K562 (cell line): ENCODE measurements around the gene PRKACG. TPM values are rescaled to one million over a fixed set of nuclear protein-coding genes. Genes with fewer than 3 reads are reported as not detected.

Experiments
- polyA plus RNA-seq, 8 experiments: library from polyadenylated mRNA; depleted of rRNA in 4 of 8; stranded (reverse) in 5 of 8; unstranded in 3 of 8; fragments of >200 nt; fragmentation: Nextera tagmentation in 2 of 8; fragmentation: Illumina TruSeq in 1 of 8; extraction: Ambion mirVana in 2 of 8; extraction: Trizol in 1 of 8; gene quantifications; 2 replicates each; pipeline versions ENCODE4 v1.2.1 to v1.2.3, GENCODE V29; 2011 to 2014; ENCODE audit warnings: inconsistent platforms in 1 of 8, missing spikeins in 1 of 8
- total RNA-seq, 7 experiments: library from RNA; depleted of rRNA in 6 of 7; stranded (reverse); fragments of >200 nt in 6 of 7; fragmentation: Illumina TruSeq in 2 of 7; extraction: Trizol in 2 of 7; gene quantifications; 2 replicates each; pipeline versions ENCODE4 v1.2.1 to v1.2.3, GENCODE V29; 2011 to 2021; ENCODE audit warnings: low replicate concordance in 1 of 7

PRKACG gene
- total and polyA plus RNA-seq, 9 of the 15 experiments (the other 6 are each of a cell fraction or from before 2014, with no cell fraction given), result not detected

Other genes with a start within 250 kb of the PRKACG start
- gene FXN, start 21.6 kb upstream of the PRKACG start, total RNA-seq (2014; rRNA removed), result 7.6 and 17.3 TPM in 2 replicates
- 30.3 and 31.7 TPM in 2 replicates for gene FXN, start 21.6 kb upstream of the PRKACG start, total RNA-seq (2014; rRNA removed; fragmentation: Illumina TruSeq; extraction: Trizol)
- gene FXN, start 21.6 kb upstream of the PRKACG start, total RNA-seq (2015; rRNA removed; fragmentation: Illumina TruSeq; extraction: Trizol), result 22.0 and 25.3 TPM in 2 replicates
- gene FXN, start 21.6 kb upstream of the PRKACG start, total RNA-seq (2021), result 39.5 and 41.1 TPM in 2 replicates
- 16.3 and 34.0 TPM in 2 replicates for gene FXN, start 21.6 kb upstream of the PRKACG start, polyA plus RNA-seq (2011; rRNA removed)
- 44.5 and 51.5 TPM in 2 replicates for gene FXN, start 21.6 kb upstream of the PRKACG start, polyA plus RNA-seq (2014; fragmentation: Illumina TruSeq; extraction: Trizol)
- 10 to 100 TPM; 12.4 to 21.8 TPM for gene FXN, start 21.6 kb upstream of the PRKACG start, polyA plus RNA-seq (2014; fragmentation: Nextera tagmentation; extraction: Ambion mirVana)
- gene FXN, start 21.6 kb upstream of the PRKACG start, polyA plus RNA-seq (2014; rRNA removed), result 29.3 and 30.3 TPM in 2 replicates
- gene TJP2, start 160.2 kb upstream of the PRKACG start, total RNA-seq (2014; rRNA removed), result 14.9 and 18.5 TPM in 2 replicates
- gene TJP2, start 160.2 kb upstream of the PRKACG start, total RNA-seq (2014; rRNA removed; fragmentation: Illumina TruSeq; extraction: Trizol), result 16.8 and 17.4 TPM in 2 replicates
- gene TJP2, start 160.2 kb upstream of the PRKACG start, total RNA-seq (2015; rRNA removed; fragmentation: Illumina TruSeq; extraction: Trizol), result 13.3 and 14.0 TPM in 2 replicates
- 17.7 and 19.4 TPM in 2 replicates for gene TJP2, start 160.2 kb upstream of the PRKACG start, total RNA-seq (2021)
- 24.1 TPM in 2 replicates for gene TJP2, start 160.2 kb upstream of the PRKACG start, polyA plus RNA-seq (2011; rRNA removed)
- 13.1 and 17.2 TPM in 2 replicates for gene TJP2, start 160.2 kb upstream of the PRKACG start, polyA plus RNA-seq (2014; fragmentation: Illumina TruSeq; extraction: Trizol)
- 1 to 10 TPM; 4.0 to 4.5 TPM for gene TJP2, start 160.2 kb upstream of the PRKACG start, polyA plus RNA-seq (2014; fragmentation: Nextera tagmentation; extraction: Ambion mirVana)
- gene TJP2, start 160.2 kb upstream of the PRKACG start, polyA plus RNA-seq (2014; rRNA removed), result 12.8 and 13.4 TPM in 2 replicates